ENCODE measurements around the gene SPON2. TPM values are rescaled to one million over a fixed set of nuclear protein-coding genes. Genes with fewer than 3 reads are reported as not detected.

Gene SPON2
- 0.80 and 1.1 TPM in 2 replicates for total RNA-seq (2014; rRNA removed; shearing (Covaris generic))
- polyA plus RNA-seq (2015; cell fraction: cytosol; rRNA removed), result 1.4 and 2.0 TPM in 2 replicates
- 11.7 and 14.4 TPM in 2 replicates for polyA plus RNA-seq (2015; cell fraction: nucleus; rRNA removed)

- in situ Hi-C loops (cut with HindIII; ENCODE audit: low pct_unique_long_range_greater_than_20kb, low sequenced_read_pairs), result no loop called here
Observed at GRCh38 chr4:1172228-1172851, at the start of gene SPON2. Gene SPON2, minus strand, starts transcription at chr4:1172583.

GRCh38 chr4:1221155-1221870 lies 48.9 kb upstream of the SPON2 start:
- in situ Hi-C loops (cut with HindIII; ENCODE audit: low pct_unique_long_range_greater_than_20kb, low sequenced_read_pairs), result no loop called here
- no peak for DNase-seq (ENCODE audit: low read depth, low spot score)

More at GRCh38 chr4:1172228-1172851, at the start of gene SPON2:
- no peak for DNase-seq (ENCODE audit: low read depth, low spot score)

DNA sequence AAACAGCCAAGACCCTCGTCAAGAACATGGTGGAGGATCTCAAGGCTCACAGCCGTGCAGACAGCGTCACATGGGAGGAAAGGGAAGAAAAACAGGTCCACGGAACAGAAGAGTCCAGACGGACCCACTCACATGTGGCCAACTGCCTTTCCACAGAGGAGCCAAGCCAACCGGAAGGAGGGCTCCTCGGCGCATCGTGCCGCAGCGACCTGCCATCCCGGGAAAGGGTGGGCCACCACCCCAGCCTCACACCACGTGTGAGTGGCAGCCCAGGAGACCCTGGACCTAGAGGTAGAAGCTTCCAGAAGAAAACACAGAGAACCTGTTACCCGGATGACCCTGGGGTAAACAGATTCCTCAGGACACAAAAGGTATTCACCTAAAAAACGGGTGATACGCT lies 48.2 kb upstream of the SPON2 start:
- DNase-seq (ENCODE audit: low read depth, low spot score), result no peak
- in situ Hi-C loops (cut with HindIII; ENCODE audit: low pct_unique_long_range_greater_than_20kb, low sequenced_read_pairs), result no loop called here

GRCh38 chr4:1219566-1219950 lies 47.2 kb upstream of the SPON2 start:
- DNase-seq (ENCODE audit: low read depth, low spot score), result no peak
- in situ Hi-C loops (cut with HindIII; ENCODE audit: low pct_unique_long_range_greater_than_20kb, low sequenced_read_pairs), result no loop called here

DNA sequence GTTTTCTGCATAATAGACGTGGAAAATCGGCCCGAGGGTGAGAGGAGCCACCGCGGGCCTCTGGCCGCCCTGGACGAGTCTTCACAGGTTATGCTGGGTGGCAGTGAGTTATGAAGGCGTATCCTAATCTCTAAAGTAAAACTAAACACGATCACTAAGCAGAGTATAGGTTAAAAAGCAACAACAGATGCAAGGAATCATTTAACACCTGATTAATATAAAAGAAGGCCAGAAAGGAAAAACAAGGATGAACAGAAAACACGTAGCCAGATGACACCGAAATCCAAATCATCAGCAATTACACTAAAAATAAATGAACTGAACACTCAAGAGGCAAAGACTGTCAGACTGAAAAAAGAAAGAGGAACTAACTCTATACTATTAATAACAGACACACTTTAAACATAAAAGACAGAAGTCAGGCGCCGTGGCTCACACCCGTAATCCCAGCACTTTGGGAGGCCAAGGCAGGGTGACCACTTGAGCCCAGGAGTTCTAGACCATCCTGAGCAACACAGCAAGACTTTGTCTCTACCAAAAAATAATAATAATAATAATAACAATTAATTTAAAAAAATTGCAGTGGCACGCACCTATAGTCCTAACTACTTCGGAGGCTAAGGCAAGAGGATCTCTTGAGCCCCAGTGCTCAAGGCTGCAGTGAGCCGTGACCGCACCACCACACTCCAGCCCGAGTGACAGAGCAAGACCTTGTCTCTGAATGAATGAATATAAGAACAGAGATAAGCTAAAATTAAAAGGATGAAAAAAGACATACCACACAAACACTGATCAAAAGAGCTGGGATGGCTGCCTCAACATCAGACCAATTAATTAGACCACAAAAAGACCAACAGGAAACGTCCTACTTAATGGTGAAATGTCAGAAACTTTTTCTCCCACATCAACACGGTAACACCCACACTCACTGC lies 46.5 kb upstream of the SPON2 start:
- no peak for DNase-seq (ENCODE audit: low read depth, low spot score)

GRCh38 chr4:1217366-1217765 lies 45.0 kb upstream of the SPON2 start:
- in situ Hi-C loops (cut with HindIII; ENCODE audit: low pct_unique_long_range_greater_than_20kb, low sequenced_read_pairs), result no loop called here
- DNase-seq (ENCODE audit: low read depth, low spot score), result no peak

More for the DNA sequence above, 46.5 kb upstream of the SPON2 start:
- in situ Hi-C loops (cut with HindIII; ENCODE audit: low pct_unique_long_range_greater_than_20kb, low sequenced_read_pairs), result no loop called here

DNA sequence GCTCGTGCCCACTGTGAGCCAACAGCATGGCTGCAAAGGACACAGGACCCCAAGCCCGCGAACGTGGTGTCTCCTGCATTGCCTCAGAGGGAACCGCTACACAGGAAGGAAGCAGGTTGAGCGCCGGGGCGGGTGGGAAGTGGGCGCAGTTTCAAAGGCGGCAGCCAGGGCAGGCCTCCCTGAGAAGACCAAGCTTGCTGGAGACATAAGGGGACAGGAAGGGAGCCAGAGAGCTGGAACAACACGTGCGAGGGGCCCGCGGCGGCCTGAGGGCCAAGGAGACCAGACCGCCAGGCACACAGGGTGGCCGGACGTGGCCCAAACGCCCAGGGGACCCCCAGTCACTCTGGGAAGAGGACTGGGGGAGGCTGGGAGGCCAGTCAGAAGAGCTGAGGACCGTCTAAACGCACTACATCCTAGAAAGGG lies 44.5 kb upstream of the SPON2 start:
- no peak for DNase-seq (ENCODE audit: low read depth, low spot score)
- in situ Hi-C loops (cut with HindIII; ENCODE audit: low pct_unique_long_range_greater_than_20kb, low sequenced_read_pairs), result no loop called here

DNA sequence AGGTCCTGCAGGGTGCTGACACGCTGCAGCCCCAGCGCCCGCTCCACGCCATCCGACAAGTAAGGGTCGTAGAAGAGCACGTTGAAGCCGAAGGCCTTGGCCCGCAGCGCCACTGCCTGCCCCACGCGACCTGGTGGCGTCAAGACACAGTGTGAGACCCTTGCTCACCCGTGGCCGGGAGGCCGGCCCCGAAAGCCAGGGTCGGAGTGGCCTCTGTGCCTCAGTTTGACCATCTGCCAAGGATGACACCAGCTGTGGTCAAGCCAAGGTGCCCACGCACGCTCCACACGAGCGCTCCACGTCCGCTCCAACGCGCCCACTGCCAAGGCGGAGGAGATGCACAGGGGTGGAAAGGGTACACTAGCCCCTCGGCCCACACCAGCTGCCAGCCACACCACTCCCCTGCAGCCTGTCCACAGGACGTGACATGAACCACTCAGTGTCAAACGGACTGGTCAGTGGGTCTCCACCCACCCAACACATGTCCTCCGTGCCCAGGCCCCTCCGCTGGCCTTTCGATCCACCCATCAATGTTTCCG lies 43.8 kb upstream of the SPON2 start:
- DNase-seq (ENCODE audit: low read depth, low spot score), result no peak
- in situ Hi-C loops (cut with HindIII; ENCODE audit: low pct_unique_long_range_greater_than_20kb, low sequenced_read_pairs), result no loop called here

DNA sequence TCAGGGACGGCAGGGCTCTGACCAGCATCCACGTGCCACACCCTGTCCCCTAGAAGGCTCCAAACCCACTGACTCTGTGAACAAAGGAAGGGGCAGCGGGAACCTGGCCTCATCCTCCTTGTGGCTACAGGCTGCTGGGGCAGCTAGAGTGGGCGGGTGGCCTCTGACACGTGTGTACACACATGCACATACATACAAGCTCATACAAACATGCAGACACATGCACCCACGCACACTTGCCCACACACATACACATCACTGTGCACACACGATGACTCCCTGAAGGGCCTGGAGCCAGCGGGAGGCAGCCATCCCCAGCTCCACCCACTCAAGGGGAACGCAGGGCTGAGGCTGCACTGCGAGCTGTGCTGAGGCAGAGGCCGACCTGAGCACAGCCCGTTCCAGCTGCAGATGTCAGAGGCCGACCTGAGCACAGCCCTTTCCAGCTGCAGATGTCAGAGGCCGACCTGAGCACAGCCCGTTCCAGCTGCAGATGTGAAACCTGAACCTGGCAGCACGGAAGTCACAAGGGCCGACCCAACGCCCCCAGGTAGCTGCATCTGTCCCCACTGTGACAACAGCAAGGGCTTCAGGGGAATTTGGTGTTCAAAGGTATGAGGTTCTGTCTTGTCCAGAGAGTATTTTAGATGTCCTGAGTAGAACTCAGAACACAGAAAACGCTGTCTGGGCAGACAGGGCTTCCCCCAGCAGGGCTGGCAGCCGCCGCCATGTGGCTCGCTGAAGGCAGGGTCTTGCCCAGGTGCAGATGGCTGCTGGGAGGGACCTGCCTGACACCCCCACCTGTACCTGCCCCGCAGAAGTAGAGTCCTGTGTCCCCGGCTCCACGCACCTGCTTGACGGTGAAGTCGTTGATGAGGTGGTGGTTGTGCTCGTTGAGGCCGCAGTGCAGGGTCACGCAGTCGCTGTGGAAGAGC lies 43.0 kb upstream of the SPON2 start:
- no peak for DNase-seq (ENCODE audit: low read depth, low spot score)
- in situ Hi-C loops (cut with HindIII; ENCODE audit: low pct_unique_long_range_greater_than_20kb, low sequenced_read_pairs), result no loop called here

DNA sequence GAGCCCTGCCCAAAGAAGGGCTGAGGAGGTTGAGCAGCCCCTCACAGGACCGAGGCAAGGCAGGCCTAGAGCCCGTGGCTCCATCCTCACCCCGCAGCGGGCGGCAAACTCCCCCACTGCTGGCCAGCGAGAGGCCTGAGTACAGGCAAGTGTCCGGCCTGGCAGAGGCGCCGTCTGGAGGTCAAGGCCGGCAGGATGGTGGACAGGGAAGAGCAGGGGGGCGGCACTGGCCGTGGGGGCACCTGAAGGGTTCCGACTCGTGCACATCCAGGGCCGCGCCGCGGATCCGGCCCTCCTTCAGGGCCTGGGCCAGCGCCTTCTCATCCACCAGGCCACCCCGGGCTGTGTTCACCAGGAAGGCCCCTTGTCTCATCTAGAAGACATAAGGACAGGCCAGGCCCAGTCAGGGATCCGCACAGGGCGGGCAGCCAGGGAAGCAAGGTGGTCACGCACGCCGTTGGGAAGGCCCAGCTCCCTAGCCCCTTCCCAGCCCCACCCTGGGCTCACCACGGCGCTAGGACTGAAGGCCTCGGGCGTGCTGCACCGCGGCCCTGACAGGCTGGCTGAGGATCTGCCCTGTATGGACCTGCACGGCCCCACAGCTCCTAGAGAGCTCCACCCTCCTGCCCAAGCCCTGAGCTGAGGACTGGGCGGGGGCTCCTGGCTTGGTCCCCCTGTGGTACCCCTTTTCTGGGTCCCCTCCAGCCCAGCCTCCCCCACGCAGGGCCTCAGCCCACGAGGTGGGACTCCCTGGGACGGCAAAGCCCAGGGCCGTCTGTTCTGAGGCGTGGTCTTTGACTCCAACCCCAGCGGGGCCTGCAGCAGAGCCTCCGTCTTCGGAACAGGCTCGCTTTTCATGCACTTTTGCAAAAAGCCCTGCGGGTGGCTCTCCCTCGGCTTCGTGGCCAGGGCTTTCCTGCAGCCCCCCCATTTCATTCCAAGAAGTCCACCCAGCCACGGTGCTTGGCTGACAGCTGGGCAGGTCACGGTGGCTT lies 42.0 kb upstream of the SPON2 start:
- DNase-seq (ENCODE audit: low read depth, low spot score), result no peak
- in situ Hi-C loops (cut with HindIII; ENCODE audit: low pct_unique_long_range_greater_than_20kb, low sequenced_read_pairs), result no loop called here

DNA sequence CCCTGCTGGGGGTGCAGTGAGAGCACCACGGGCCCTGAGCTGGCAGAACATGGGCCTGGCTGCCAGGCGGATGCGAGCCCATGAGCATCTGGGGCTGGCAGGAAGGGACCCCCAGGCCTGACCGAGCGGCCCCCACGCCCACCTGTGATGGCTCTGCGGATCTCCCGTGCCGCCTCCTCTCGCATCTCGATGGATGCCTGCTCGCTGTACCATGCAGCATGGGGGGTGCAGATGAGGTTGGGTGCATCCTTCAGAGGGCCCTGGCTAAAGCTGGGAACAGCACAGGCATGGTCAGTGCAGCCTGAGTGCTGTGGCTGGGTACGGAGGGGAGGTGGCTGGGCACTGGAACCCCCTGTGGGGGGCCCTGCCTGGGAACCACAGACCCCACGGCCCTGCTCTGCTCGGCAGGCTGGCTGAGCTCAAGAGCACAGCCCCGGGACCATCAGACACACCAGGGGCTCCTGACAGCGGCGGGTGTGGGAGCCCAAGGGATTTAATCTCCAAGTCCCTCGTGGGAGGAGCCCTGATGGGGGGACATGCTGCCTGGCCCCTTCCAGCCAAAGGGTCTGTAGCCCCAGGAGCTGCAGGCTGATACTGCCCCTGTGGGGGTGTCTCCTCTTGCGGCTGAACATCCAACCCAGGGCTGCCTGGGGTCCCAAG lies 41.1 kb upstream of the SPON2 start:
- in situ Hi-C loops (cut with HindIII; ENCODE audit: low pct_unique_long_range_greater_than_20kb, low sequenced_read_pairs), result no loop called here
- no peak for DNase-seq (ENCODE audit: low read depth, low spot score)

DNA sequence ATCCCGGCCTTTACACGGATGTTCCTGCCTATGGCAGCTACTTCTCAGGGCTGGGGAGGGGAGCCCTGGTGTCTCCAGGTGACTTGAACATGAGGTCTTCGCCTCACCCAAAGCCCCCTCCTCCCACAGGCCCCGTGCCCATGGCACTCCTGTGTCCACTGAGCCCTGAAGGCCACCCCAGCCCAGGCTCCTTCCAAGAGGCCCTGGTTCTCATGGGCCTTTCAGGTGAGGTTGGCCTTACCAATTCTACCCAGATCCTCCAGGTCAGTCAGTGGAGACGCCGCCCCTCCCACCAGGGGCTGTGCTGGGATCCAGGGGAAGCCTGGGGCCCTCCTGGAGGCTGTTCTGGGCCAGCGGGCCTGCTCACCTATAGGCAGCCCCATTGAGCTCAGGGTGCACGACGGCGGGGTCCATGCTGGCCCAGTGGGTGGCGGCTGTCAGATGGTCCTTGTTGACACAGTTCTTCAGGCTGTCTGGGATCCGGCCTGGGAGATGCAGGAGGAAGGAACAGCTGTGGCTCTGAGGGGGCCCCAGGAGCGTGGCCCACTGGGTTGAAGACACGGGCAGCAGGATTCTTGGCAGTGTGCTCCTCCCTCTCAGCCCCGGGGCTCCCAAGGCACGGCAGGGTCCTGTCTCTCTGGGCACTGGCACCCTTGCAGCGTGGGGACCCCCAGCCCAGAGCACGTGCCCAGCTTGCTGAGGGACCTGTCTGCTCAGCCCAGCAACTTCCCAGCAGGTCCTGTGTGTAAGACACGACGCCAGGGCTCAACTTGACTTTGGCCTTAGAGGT lies 40.4 kb upstream of the SPON2 start:
- no peak for DNase-seq (ENCODE audit: low read depth, low spot score)
- in situ Hi-C loops (cut with HindIII; ENCODE audit: low pct_unique_long_range_greater_than_20kb, low sequenced_read_pairs), result no loop called here

DNA sequence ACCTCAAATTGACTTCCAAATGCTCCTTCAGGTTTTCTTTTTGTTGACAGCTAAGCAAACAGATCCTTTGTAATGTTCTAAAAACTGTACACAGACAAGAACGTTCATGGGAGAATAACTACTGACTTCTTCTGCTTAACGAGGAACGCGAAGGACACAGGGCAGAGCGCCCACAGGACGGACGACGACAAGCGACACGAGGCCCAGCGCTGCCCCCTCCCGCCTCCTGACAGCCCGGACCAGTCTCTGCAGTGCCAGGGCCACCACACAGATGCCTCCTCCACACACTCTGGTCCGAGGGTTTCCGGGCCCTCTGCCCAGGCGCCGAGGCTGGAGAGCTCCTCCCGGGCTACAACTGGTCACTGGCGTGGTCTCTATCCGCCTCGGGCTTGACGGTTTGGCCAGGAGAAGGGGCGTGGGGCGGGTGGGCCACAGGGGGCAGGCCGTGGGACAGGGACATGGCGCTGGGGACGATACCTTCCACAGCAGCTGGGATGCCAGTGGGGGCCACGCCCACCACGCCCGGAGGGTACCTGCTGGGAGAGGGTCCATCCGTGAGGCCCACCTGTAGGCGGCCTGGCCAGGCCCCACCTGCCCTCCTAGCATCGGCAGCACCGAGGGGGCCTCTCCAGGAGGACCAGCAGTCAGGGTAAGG lies 39.6 kb upstream of the SPON2 start:
- in situ Hi-C loops (cut with HindIII; ENCODE audit: low pct_unique_long_range_greater_than_20kb, low sequenced_read_pairs), result no loop called here
- no peak for DNase-seq (ENCODE audit: low read depth, low spot score)

GRCh38 chr4:1211371-1211770 lies 39.0 kb upstream of the SPON2 start:
- no peak for DNase-seq (ENCODE audit: low read depth, low spot score)
- in situ Hi-C loops (cut with HindIII; ENCODE audit: low pct_unique_long_range_greater_than_20kb, low sequenced_read_pairs), result no loop called here
